Neural cell (in vitro differentiated cells): Measurements from ENCODE around the gene LRBA. TPM values are rescaled to one million over a fixed set of nuclear protein-coding genes. Genes with fewer than 3 reads are reported as not detected.

Experiments used
- H2AFZ ChIP-seq: fragments of 200-600, 300-800 bp; sonication (generic), shearing (Covaris generic); 2 replicates; pipeline ENCODE4 v1.6.0; 2014; ENCODE audit warnings: low read depth, mild to moderate bottlenecking, antibody characterized with exemption, low read length, moderate library complexity
- H3F3A ChIP-seq: fragments of 200-600 bp; shearing (Covaris generic); 2 replicates; pipeline ENCODE4 v1.6.1; 2016; ENCODE audit warnings: mild to moderate bottlenecking, moderate library complexity, mixed read lengths, antibody characterized with exemption, low read length; ENCODE audit not compliant: insufficient read depth, poor library complexity, severe bottlenecking
- H3K27ac ChIP-seq: fragments of 200-600, 300-800 bp; sonication (generic), shearing (Covaris generic); 2 replicates; pipeline ENCODE4 v1.5.1; 2014; ENCODE audit warnings: mild to moderate bottlenecking, low read length, moderate library complexity
- H3K27me3 ChIP-seq: fragments of 300-800, 200-600 bp; sonication (generic), shearing (Covaris generic); 2 replicates; pipeline ENCODE4 v1.6.0; 2014; ENCODE audit warnings: mild to moderate bottlenecking, low read depth, low read length, moderate library complexity; ENCODE audit not compliant: insufficient read depth
- H3K36me3 ChIP-seq: fragments of 300-800, 200-600 bp; sonication (generic), shearing (Covaris generic); 2 replicates; pipeline ENCODE4 v1.5.1; 2014; ENCODE audit warnings: mild to moderate bottlenecking, antibody characterized with exemption, low read length, moderate library complexity; ENCODE audit not compliant: insufficient read depth
- H3K4me2 ChIP-seq: fragments of 300-800, 200-600 bp; sonication (generic), shearing (Covaris generic); 2 replicates; pipeline ENCODE4 v1.6.0; 2014; ENCODE audit warnings: mild to moderate bottlenecking, low read length
- H3K4me3 ChIP-seq: fragments of 300-800, 200-600 bp; sonication (generic), shearing (Covaris generic); 2 replicates; pipeline ENCODE4 v1.5.1; 2014; ENCODE audit warnings: mild to moderate bottlenecking, low read length, moderate library complexity
- H3K79me2 ChIP-seq: fragments of 200-600 bp; shearing (Covaris generic); replicated peaks from 2 replicates; pipeline ENCODE4 v1.6.0; 2014; ENCODE audit warnings: mild to moderate bottlenecking, low read length, moderate library complexity; ENCODE audit not compliant: insufficient read depth
- H3K9ac ChIP-seq: fragments of 300-800, 200-600 bp; sonication (generic), shearing (Covaris generic); 2 replicates; pipeline ENCODE4 v1.6.1; 2016; ENCODE audit warnings: mild to moderate bottlenecking, low read length, mixed read lengths
- H3K9me2 ChIP-seq: fragments of 200-600 bp; shearing (Covaris generic); 2 replicates; pipeline ENCODE4 v1.6.1; 2016; ENCODE audit warnings: mild to moderate bottlenecking, low read length, mixed read lengths; ENCODE audit not compliant: insufficient read depth
- H3K9me3 ChIP-seq: fragments of 200-600, 300-800 bp; sonication (generic), shearing (Covaris generic); 2 replicates; pipeline ENCODE4 v1.6.1; 2016; ENCODE audit warnings: mild to moderate bottlenecking, mixed run types, low read length, moderate library complexity, mixed read lengths
- H4K20me1 ChIP-seq: fragments of 200-600 bp; shearing (Covaris generic); 2 replicates; pipeline ENCODE4 v1.6.1; 2016; ENCODE audit warnings: mild to moderate bottlenecking, mixed run types; ENCODE audit not compliant: insufficient read depth
- CTCF ChIP-seq: fragments of 450-650 bp; IDR thresholded peaks from 2 replicates; pipeline ENCODE4 v1.5.1; 2014; ENCODE audit warnings: antibody characterized with exemption, mild to moderate bottlenecking, moderate library complexity; ENCODE audit not compliant: poor library complexity, severe bottlenecking
- EP300 ChIP-seq: fragments of 450-650 bp; conservative IDR thresholded peaks from 2 replicates; pipeline ENCODE4 v1.6.1; 2014; ENCODE audit warnings: antibody characterized with exemption, mild to moderate bottlenecking, moderate library complexity; ENCODE audit not compliant: poor library complexity, severe bottlenecking
- EZH2 ChIP-seq: fragments of 200-600, 300-800 bp; shearing (Covaris generic), sonication (generic); IDR thresholded peaks from 2 replicates; pipeline ENCODE4 v1.6.1; 2014; ENCODE audit warnings: antibody characterized with exemption, low read length, borderline replicate concordance, mild to moderate bottlenecking; ENCODE audit not compliant: insufficient read depth, poor library complexity, severe bottlenecking
- MXI1 ChIP-seq: fragments of 450-650 bp; conservative IDR thresholded peaks from 2 replicates; pipeline ENCODE4 v1.6.1; 2014; ENCODE audit warnings: antibody characterized with exemption, mild to moderate bottlenecking; ENCODE audit not compliant: poor library complexity, severe bottlenecking
- POLR2AphosphoS5 ChIP-seq: IDR thresholded peaks from 2 replicates; pipeline ENCODE4 v1.6.1; 2012
- RAD21 ChIP-seq: fragments of 450-650 bp; conservative IDR thresholded peaks from 2 replicates; pipeline ENCODE4 v1.6.1; 2014; ENCODE audit warnings: antibody characterized with exemption, mild to moderate bottlenecking, moderate library complexity
- REST ChIP-seq: IDR thresholded peaks from 2 replicates; pipeline ENCODE4 v1.6.1; 2012; ENCODE audit warnings: borderline replicate concordance
- SMC3 ChIP-seq: fragments of 450-650 bp; conservative IDR thresholded peaks from 2 replicates; pipeline ENCODE4 v1.6.1; 2014; ENCODE audit warnings: antibody characterized with exemption, mild to moderate bottlenecking, moderate library complexity; ENCODE audit not compliant: poor library complexity
- TAF1 ChIP-seq: IDR thresholded peaks from 2 replicates; pipeline ENCODE4 v1.6.1; 2012; ENCODE audit warnings: low read depth
- polyA plus RNA-seq: library from polyadenylated mRNA; depleted of rRNA; stranded (reverse); fragments of >200 nt; gene quantifications from 2 replicates; pipeline ENCODE4 v1.2.3, GENCODE V29; 2014

Gene LRBA
- polyA plus RNA-seq, 1 donor from 2014 or later = 7.1 TPM

GRCh38 chr4:150546286-150546685, 468.8 kb downstream of the LRBA start:
- Histone ChIP-seq H3K9me3 (no peaks in the 10 kb centered on the region), H3K4me2 (no peak overlapping the region), H3K27ac (no peak overlapping the region), H3K4me3 (no peak overlapping the region), H3K79me2 (no peaks in the 10 kb centered on the region), H2AFZ (no peak overlapping the region), H4K20me1 (no peaks in the 10 kb centered on the region), H3K36me3 (no peaks in the 10 kb centered on the region), H3K27me3 (peaks cover 85% of the 10 kb centered on the region), H3K9me2 (no peaks in the 10 kb centered on the region), H3F3A (no peaks in the 10 kb centered on the region), H3K9ac (no peak overlapping the region)
- no peak for TF ChIP-seq RAD21
- no peak for TF ChIP-seq EP300
- no peak for TF ChIP-seq MXI1
- TF ChIP-seq TAF1 = no peak
- no peak for TF ChIP-seq REST
- TF ChIP-seq CTCF = no peak
- no peak for TF ChIP-seq SMC3
- TF ChIP-seq POLR2AphosphoS5 = no peak
- no peak for TF ChIP-seq EZH2

- Histone ChIP-seq H3K27me3 (peaks cover 93% of the 10 kb centered on the region), H3K9me2 (no peaks in the 10 kb centered on the region), H3K27ac (no peak overlapping the region), H4K20me1 (no peaks in the 10 kb centered on the region), H2AFZ (no peak overlapping the region), H3K4me2 (no peak overlapping the region), H3K36me3 (no peaks in the 10 kb centered on the region), H3K4me3 (no peak overlapping the region), H3K9me3 (no peaks in the 10 kb centered on the region), H3F3A (no peaks in the 10 kb centered on the region), H3K79me2 (no peaks in the 10 kb centered on the region), H3K9ac (no peak overlapping the region)
- no peak for TF ChIP-seq REST
- no peak for TF ChIP-seq POLR2AphosphoS5
- no peak for TF ChIP-seq EZH2
- no peak for TF ChIP-seq EP300
- TF ChIP-seq CTCF = no peak
- TF ChIP-seq SMC3 = no peak
- no peak for TF ChIP-seq TAF1
- TF ChIP-seq MXI1 = no peak
- TF ChIP-seq RAD21 = no peak
These were observed 472.0 kb downstream of the LRBA start for GRCh38 chr4:150543042-150543441.
